Activated CD8-positive, alpha-beta memory T cell treated with anti-CD3 and anti-CD28 coated beads, Interleukin-2, amount 10 ng/mL, durations not matched to agents 7 days and 5 days (primary cell): ENCODE measurements around the gene NTRK3. TPM values are rescaled to one million over a fixed set of nuclear protein-coding genes. Genes with fewer than 3 reads are reported as not detected.

Experiments used
- ATAC-seq: fragments of 150-1000 bp; cut with Tn5 transposase; one replicate; pipeline ENCODE4 v1.10.0; 2021; ENCODE audit warnings: moderate library complexity
- CTCF ChIA-PET: fragments of 350-600 bp; sonication (Branson Sonifier 250); formaldehyde crosslinking; loops from one replicate; lab custom pipeline; 2021; ENCODE audit warnings: antibody characterized with exemption; lab: Charles Lee
- DNase-seq: peaks from one replicate; pipeline ENCODE4 v3.0.0-alpha.2; 2020
- H3K27ac Mint-ChIP-seq: one replicate; pipeline ENCODE4 v1.8.0; 2021; ENCODE audit warnings: mild to moderate bottlenecking, mixed read lengths
- H3K27me3 Mint-ChIP-seq: one replicate; pipeline ENCODE4 v1.8.0; 2021; ENCODE audit warnings: mixed read lengths
- H3K36me3 Mint-ChIP-seq: one replicate; pipeline ENCODE4 v1.8.0; 2021; ENCODE audit warnings: mild to moderate bottlenecking, mixed read lengths
- H3K4me1 Mint-ChIP-seq: one replicate; pipeline ENCODE4 v1.8.0; 2021; ENCODE audit warnings: mixed read lengths
- H3K4me3 Mint-ChIP-seq: one replicate; pipeline ENCODE4 v1.8.0; 2021; ENCODE audit warnings: mild to moderate bottlenecking, moderate library complexity, mixed read lengths
- H3K9me3 Mint-ChIP-seq: one replicate; pipeline ENCODE4 v1.8.0; 2022; ENCODE audit warnings: low read depth, mixed read lengths
- total RNA-seq, 2 experiments: library from RNA; stranded (reverse); gene quantifications; one replicate each; pipeline ENCODE4 v1.2.3, GENCODE V29; 2021

Gene NTRK3
- total RNA-seq, 2 experiments from 2014 or later: not detected

DNA sequence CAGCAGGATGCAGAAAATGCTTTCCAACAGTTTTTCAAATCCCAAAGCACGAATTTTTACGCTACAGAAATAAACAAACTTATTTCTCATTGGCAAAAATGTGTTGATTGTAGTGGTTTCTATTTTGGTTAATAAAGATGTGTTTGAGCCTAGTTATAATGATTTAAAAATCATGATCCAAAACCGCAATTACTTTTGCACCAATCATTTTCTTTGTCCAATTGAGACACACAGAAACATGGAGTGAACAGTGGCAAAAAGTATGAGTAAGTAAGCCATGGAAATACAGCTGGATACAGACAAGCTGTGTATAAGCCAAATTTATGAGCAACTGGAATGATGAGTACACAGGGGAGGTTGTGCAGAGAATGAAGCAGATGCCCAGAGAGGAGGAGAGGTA lies 427.9 kb downstream of the NTRK3 start:
- Mint-ChIP-seq H3K9me3 (peaks cover 2% of the 10 kb centered on the region), H3K4me3 (no peak overlapping the region), H3K4me1 (no peaks in the 10 kb centered on the region), H3K27me3 (no peaks in the 10 kb centered on the region), H3K27ac (no peak overlapping the region), H3K36me3 (no peaks in the 10 kb centered on the region)
- DNase-seq (no peak), ATAC-seq (no peak)
- CTCF ChIA-PET: no interaction called here

DNA sequence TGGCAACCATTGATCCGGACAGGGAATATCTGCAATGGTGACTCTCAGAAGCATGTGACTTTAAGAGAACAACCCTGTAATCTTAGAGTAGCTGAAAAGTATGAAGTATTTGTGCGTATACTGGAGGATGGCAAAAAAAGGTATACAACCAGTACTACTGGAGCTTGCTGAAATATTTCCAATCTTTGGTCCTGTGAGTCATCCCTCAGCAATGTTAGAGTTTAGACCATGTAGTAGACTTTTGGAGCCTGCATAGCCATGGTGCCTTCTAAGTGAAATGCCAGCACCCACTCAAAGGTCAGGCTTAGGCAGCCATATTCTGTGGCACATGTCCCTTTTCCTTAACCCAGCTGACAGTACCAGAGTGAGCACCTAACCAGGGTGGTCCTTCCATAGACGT lies 429.4 kb downstream of the NTRK3 start:
- Mint-ChIP-seq H3K36me3 (no peaks in the 10 kb centered on the region), H3K9me3 (peaks cover 2% of the 10 kb centered on the region), H3K4me1 (no peaks in the 10 kb centered on the region), H3K4me3 (no peak overlapping the region), H3K27ac (no peak overlapping the region), H3K27me3 (no peaks in the 10 kb centered on the region)
- CTCF ChIA-PET: no interaction called here
- no peak for ATAC-seq
- DNase-seq: no peak

DNA sequence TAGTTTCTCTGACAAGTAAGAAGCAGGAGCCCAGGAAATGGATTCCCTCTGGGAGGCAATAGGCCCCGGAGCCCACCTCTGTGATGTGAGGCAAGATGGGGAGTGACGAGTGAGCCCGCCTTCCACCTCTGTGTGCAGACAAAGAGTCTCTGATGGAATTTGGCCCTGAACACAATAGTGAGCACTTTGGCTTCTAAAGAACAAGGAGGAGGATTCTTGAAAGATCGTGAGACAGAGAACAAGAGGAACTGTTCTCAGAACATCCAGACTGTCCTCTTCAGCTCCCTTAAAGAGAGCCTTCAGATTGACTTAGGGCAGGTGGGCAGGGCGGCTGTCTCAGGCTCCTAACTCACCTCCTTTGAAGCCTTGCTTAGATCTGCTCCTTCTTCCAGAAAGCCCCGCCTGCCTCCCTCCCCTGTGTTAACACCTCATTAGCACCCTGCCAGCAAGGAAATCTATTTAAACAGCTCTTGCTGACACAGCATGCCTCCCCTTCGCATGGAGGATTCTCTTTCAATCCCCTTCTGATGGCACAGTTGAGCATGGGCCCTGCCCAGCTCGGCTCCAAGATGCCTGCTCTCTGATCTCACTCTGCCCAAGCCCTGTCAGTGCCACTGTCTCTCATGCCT lies 430.3 kb downstream of the NTRK3 start:
- peaks cover 2% of the 10 kb centered on the region for H3K9me3 Mint-ChIP-seq
- no peaks in the 10 kb centered on the region for H3K36me3 Mint-ChIP-seq
- no peak overlapping the region for H3K27ac Mint-ChIP-seq
- ATAC-seq (no peak), DNase-seq (no peak)
- H3K4me3 Mint-ChIP-seq: no peak overlapping the region
- H3K27me3 Mint-ChIP-seq: no peaks in the 10 kb centered on the region
- no peaks in the 10 kb centered on the region for H3K4me1 Mint-ChIP-seq
- CTCF ChIA-PET: interaction anchor here (0.6 kb wide), 1 partner anchor 403 kb away, joined by 4 read pairs; no protein-coding TSS in a partner anchor

DNA sequence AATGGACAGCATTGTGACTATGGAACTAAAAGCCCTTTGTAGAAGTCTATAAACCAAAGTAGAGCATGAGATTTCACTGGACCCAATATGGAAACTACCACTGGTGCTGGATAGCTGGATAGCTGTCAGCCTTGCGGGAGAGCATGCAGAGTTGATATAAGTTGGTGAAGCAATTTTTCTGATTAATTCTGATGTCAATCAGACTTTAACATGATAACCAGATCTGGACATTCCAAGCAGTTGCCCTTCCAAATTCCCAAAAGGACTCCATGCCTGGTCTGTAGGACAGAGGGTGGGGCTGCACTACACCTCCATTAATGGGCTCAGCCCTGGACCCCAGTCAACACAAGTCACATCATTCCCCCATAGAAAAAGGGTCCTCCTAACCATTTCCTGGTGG lies 437.8 kb downstream of the NTRK3 start:
- no peak for ATAC-seq
- CTCF ChIA-PET: no interaction called here
- DNase-seq: no peak
- Mint-ChIP-seq H3K36me3 (no peaks in the 10 kb centered on the region), H3K27ac (no peak overlapping the region), H3K4me1 (no peaks in the 10 kb centered on the region), H3K4me3 (no peak overlapping the region), H3K9me3 (no peaks in the 10 kb centered on the region), H3K27me3 (no peaks in the 10 kb centered on the region)

DNA sequence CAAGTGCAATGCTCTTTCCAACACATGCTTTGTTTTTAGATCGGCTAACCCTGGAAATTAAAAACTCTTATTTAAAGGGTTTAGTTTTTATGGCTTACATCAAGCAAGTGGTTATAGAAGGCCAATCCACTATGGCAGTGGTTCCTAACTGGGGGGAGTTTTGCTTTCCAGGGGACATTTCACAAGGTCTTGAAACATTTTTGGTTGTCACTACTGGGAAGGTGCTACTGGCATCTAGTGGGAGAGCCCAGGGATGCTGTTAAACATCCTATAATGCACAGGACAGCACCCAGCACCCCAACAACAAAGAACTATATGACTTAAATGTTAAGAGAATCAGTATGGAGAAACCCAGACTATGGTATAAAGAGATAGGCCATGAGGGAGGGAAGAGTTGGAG lies 439.0 kb downstream of the NTRK3 start:
- no peaks in the 10 kb centered on the region for H3K4me1 Mint-ChIP-seq
- no peak overlapping the region for H3K27ac Mint-ChIP-seq
- CTCF ChIA-PET: no interaction called here
- H3K36me3 Mint-ChIP-seq: no peaks in the 10 kb centered on the region
- H3K9me3 Mint-ChIP-seq: no peaks in the 10 kb centered on the region
- H3K4me3 Mint-ChIP-seq: no peak overlapping the region
- DNase-seq (no peak), ATAC-seq (no peak)
- no peaks in the 10 kb centered on the region for H3K27me3 Mint-ChIP-seq

DNA sequence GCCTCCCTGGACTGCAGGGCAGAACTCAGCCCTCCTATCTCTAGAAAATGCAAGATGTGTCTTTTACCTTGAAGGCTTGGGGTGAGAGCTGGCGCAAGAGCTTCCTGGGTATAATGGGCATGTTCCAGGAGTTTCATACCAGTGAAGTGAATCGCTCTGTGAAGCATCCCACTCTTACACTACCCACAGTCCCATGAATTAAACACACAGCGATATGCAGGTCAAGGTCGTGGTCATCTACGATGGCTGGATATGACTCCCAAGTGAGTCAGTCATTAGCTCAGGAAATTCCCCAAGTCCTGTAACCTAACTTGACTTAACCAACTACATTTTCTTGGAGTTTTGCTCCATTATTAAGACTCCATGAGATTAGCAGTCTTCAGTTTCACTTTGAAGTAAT lies 439.7 kb downstream of the NTRK3 start:
- no peaks in the 10 kb centered on the region for H3K27me3 Mint-ChIP-seq
- CTCF ChIA-PET: no interaction called here
- DNase-seq: no peak
- H3K4me1 Mint-ChIP-seq: no peaks in the 10 kb centered on the region
- H3K9me3 Mint-ChIP-seq: no peaks in the 10 kb centered on the region
- no peak overlapping the region for H3K27ac Mint-ChIP-seq
- H3K36me3 Mint-ChIP-seq: no peaks in the 10 kb centered on the region
- H3K4me3 Mint-ChIP-seq: no peak overlapping the region
- ATAC-seq: no peak

DNA sequence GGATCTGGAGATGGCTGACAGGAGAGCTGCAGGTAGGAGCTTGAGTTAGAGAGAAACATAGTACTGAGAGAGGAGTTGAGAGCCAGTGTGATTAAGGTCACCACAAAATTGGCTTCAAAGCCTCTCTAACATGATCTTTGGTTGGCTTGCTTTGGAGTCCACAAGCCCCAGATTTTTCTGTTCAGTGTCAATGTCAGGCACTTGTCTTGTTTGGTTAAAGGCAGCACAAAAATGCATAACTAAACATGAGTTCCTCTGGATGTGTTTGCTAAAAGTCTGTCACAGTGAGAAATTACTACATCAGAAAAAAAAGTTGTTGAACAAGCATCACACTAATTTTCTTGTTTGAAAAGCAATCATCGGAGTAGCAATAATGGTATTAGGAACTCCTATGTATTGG lies 440.5 kb downstream of the NTRK3 start:
- H3K27ac Mint-ChIP-seq: no peak overlapping the region
- no peak overlapping the region for H3K4me3 Mint-ChIP-seq
- no peaks in the 10 kb centered on the region for H3K4me1 Mint-ChIP-seq
- DNase-seq (no peak), ATAC-seq (no peak)
- H3K27me3 Mint-ChIP-seq: no peaks in the 10 kb centered on the region
- CTCF ChIA-PET: no interaction called here
- no peaks in the 10 kb centered on the region for H3K9me3 Mint-ChIP-seq
- H3K36me3 Mint-ChIP-seq: no peaks in the 10 kb centered on the region

Other genes starting within 250 kb of the NTRK3 start
- 10 to 100 TPM; 28.3 to 35.3 TPM for gene MRPL46, start 210.6 kb upstream of the NTRK3 start, total RNA-seq
- gene MRPS11, start 211.0 kb upstream of the NTRK3 start, total RNA-seq: 10 to 100 TPM; 59.7 to 67.7 TPM